HG02610 (cell line): ENCODE measurements around the gene ZNF737.
"Not testable (repeated sequence)": the region's sequence is repeated elsewhere in the genome, so short reads cannot be mapped to it uniquely, and the experiment has no call there.

Source experiments
- ATAC-seq: cut with Tn5 transposase; IDR thresholded peaks from one replicate; pipeline ENCODE4 v1.9.1; 2021; ENCODE audit warnings: mild to moderate bottlenecking, moderate library complexity; ENCODE audit not compliant: unreplicated experiment

ZNF737 gene

DNA sequence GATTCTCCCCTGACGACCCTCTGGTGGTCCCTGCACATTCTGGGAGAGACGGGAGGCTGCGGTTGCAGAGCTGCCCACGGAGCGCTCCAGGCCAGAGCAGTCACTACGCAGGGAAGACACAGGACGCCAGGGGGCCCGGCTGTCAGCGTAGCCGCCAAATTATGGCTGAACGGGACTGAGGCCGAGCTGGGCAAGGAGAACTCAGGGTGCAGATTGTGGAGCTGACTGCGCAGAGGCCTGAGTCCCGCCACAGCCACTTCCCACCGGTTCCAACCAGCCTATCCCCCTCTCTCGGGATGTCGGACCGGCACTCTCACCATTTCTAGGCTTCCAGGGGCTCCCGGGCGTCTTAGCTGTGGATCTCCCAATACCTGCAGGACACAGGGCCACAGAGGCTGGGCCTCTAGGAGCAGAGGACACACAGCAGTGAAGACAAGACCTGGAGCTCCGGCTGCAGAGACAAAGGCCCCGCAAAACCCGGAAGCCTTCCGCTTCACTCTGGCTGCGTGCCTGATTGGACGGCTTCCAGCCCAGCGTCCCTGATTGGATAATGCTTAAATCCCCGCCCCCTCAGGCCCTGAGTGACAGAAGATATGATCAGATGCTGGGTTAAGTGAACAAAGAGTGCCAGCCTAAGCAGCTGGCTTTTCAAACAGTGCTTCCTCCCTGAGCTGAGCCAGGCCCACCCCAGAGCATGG, at the start of gene ZNF737:
ZNF737 (minus strand) TSS at position 461 of the 698 bp plus-strand sequence; CDS start at position 320, 141 bp downstream.
- ATAC-seq, result peak; percentile 91

DNA sequence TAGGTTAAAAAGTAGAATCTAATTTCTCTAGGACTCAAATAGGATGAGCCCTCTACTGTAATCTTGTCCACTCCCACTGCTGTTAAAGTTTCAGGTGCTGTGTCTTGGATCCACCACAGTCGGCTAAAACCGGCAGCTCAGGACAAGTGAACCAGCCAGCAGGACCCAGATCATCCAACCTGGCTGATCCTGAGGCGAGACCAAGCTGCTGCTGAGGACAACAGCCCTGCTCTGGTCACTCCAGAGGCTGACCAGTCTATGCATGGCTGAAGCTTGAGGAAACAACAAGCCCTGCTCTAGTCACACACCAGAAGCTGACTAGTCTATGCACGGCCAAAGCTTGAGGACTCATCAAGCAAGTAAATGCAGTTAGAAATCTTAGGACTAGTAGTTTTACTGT, 49.4 kb upstream of the ZNF737 start:
- ATAC-seq, result not testable (repeated sequence)

DNA sequence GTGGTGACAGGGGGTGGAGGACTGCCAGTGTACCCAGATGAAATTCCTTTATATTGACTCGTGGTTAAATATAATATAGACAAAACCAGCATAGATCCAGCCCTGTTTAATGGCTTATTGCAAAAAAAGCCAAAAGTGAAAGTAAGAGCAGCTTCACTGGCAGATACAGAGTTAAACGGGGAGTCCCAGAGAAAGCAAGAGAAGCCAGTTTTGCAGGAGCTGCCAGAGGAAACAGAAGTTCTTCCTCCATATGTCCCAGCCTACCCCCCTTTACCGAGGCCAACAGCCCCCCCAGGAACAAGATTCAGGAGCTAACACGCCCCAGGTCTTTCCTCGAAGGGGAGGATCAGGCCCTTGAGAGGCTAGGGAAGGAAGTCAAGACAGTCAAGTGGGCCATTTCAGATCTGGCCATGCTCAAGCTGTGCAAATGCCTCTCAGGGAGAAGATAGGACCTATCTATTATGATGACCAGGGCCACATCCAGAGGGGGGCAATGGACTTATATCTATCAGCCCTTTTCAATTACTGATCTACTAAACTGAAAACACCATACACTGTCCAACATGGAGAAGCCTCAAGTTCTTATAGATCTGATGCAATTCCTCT, 47.2 kb upstream of the ZNF737 start:
- ATAC-seq, result no peak

- ATAC-seq, result no peak
Measured at GRCh38 chr19:20611866-20612265, 46.3 kb upstream of the ZNF737 start.

- no peak for ATAC-seq
Measured at GRCh38 chr19:20607943-20608342, 42.4 kb upstream of the ZNF737 start.

DNA sequence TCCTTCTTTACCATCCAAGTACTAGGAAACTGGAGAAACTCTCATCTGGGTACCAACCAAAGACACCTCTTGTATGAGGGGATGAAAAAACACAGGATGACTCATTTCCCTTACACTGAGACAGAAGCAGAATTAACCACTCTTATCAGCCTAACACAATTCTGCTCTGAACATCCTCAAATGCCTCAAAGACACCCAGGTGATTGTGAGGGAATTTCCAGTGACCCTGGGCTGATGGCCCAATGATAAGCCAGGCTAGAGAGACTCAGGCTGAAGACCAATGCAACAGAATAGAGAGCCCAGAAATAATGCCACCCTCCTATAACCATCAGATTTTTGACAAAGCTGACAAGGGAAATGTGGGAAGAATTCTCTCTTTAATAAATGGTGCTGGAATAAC, 7.0 kb downstream of the ZNF737 start:
- no peak for ATAC-seq

- ATAC-seq, result no peak
Measured at GRCh38 chr19:20558011-20558410, 7.6 kb downstream of the ZNF737 start.

- not testable (repeated sequence) for ATAC-seq
Measured at GRCh38 chr19:20544667-20545333, 20.8 kb downstream of the ZNF737 start.

GRCh38 chr19:20530303-20530702, 35.3 kb downstream of the ZNF737 start:
- ATAC-seq, result not testable (repeated sequence)

- ATAC-seq, result no peak
Measured at GRCh38 chr19:20513189-20513904, 52.2 kb downstream of the ZNF737 start.

GRCh38 chr19:20503476-20503875, 62.1 kb downstream of the ZNF737 start:
- no peak for ATAC-seq
